ENCODE data around the gene DHRS4L2. TPM values are rescaled to one million over a fixed set of nuclear protein-coding genes. Genes with fewer than 3 reads are reported as not detected.
"Not testable (repeated sequence)": the region's sequence is repeated elsewhere in the genome, so short reads cannot be mapped to it uniquely, and the experiment has no call there.

DHRS4L2 gene
- total RNA-seq, 2 donors from 2014 or later, result 9.9 to 10.0 TPM

GRCh38 chr14:23988223-23988606 lies 514 bp upstream of the DHRS4L2 start:
- H3K27me3 Mint-ChIP-seq; H3K36me3 Mint-ChIP-seq (ENCODE audit: low read depth); DNase-seq; ATAC-seq; H3K9me3 ChIP-seq (ENCODE audit: control insufficient read depth, low read length, poor library complexity, severe bottlenecking): not testable (repeated sequence)
- Mint-ChIP-seq H3K4me1 (peaks cover 20% of the 10 kb centered on the region), H3K4me3 (peak overlapping the region; percentile 87), H3K27ac (peak overlapping the region; percentile 51)

DNA sequence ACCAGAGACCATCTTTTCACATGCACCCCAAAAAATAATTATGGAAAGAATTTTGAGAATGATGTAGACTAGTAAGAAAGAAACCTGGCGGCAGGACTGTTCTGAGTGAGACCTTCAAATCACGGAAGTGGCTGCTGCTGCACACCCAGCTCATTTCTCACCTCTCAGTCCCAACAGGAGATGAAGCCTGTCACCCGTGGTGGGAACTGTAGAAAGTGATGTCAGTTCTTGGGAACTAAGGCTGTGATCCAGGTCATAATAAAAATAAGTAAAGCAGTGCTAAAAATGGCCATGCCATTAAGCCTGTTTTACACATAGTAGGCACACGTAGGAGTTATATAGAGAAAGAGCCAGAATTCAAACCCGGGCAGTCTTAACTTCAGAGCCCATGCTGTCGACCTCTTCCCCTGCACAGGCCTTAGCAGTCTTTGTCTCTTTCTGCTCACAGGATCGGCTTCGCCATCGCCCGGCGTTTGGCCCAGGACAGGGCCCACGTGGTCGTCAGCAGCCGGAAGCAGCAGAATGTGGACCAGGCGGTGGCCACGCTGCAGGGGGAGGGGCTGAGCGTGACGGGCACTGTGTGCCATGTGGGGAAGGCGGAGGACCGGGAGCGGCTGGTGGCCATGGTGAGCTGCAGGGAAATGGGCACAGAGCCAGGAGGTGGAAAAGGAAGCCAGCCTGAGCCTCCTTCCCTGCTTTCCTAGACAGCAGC lies 1.2 kb downstream of the DHRS4L2 start:
- not testable (repeated sequence) for ATAC-seq; DNase-seq; H3K36me3 Mint-ChIP-seq (ENCODE audit: low read depth); H3K27me3 Mint-ChIP-seq; H3K9me3 ChIP-seq (ENCODE audit: control insufficient read depth, low read length, poor library complexity, severe bottlenecking)
- peak overlapping the region; percentile 87 for H3K4me3 Mint-ChIP-seq
- H3K27ac Mint-ChIP-seq, result peak overlapping the region; percentile 83
- H3K4me1 Mint-ChIP-seq, result peaks cover 22% of the 10 kb centered on the region

GRCh38 chr14:23990961-23991360 lies 2.2 kb downstream of the DHRS4L2 start:
- not testable (repeated sequence) for H3K36me3 Mint-ChIP-seq (ENCODE audit: low read depth); DNase-seq; H3K27me3 Mint-ChIP-seq; ATAC-seq; H3K9me3 ChIP-seq (ENCODE audit: control insufficient read depth, low read length, poor library complexity, severe bottlenecking); H3K27ac Mint-ChIP-seq; H3K4me3 Mint-ChIP-seq
- H3K4me1 Mint-ChIP-seq, result peaks cover 19% of the 10 kb centered on the region

- ATAC-seq; H3K36me3 Mint-ChIP-seq (ENCODE audit: low read depth); H3K27ac Mint-ChIP-seq: not testable (repeated sequence)
These were observed 4.3 kb downstream of the DHRS4L2 start for GRCh38 chr14:23993042-23993441.

DNA sequence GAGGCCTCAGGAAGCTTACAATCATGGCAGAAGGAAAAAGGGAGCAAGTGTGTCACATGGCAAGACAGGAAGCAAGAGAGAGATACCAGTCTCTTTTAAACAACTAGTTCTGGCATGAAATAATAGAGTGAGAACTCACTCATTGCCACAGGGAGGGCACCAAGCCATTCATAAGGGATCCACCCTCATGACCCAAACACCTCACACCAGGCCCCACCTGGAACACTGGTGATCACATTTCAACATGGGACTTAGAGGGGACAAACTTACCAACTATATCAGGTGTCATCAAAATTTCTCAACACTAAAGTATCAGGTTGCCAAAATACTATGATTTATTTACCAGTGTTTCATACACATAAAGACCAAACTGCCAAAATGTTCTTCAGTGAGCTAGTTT lies 7.3 kb downstream of the DHRS4L2 start:
- not testable (repeated sequence) for ATAC-seq; H3K4me1 Mint-ChIP-seq; H3K36me3 Mint-ChIP-seq (ENCODE audit: low read depth); H3K27me3 Mint-ChIP-seq; DNase-seq; H3K27ac Mint-ChIP-seq; H3K9me3 ChIP-seq (ENCODE audit: control insufficient read depth, low read length, poor library complexity, severe bottlenecking); H3K4me3 Mint-ChIP-seq

More at GRCh38 chr14:23993042-23993441, 4.3 kb downstream of the DHRS4L2 start:
- not testable (repeated sequence) for H3K9me3 ChIP-seq (ENCODE audit: control insufficient read depth, low read length, poor library complexity, severe bottlenecking); H3K4me3 Mint-ChIP-seq; H3K27me3 Mint-ChIP-seq; DNase-seq
- H3K4me1 Mint-ChIP-seq, result peaks cover 16% of the 10 kb centered on the region

GRCh38 chr14:23996825-23997224 lies 8.1 kb downstream of the DHRS4L2 start:
- not testable (repeated sequence) for ATAC-seq; H3K9me3 ChIP-seq (ENCODE audit: control insufficient read depth, low read length, poor library complexity, severe bottlenecking); H3K36me3 Mint-ChIP-seq (ENCODE audit: low read depth); H3K27ac Mint-ChIP-seq; H3K27me3 Mint-ChIP-seq; DNase-seq; H3K4me3 Mint-ChIP-seq; H3K4me1 Mint-ChIP-seq

- not testable (repeated sequence) for H3K4me1 Mint-ChIP-seq; ATAC-seq; H3K27ac Mint-ChIP-seq; H3K27me3 Mint-ChIP-seq; H3K36me3 Mint-ChIP-seq (ENCODE audit: low read depth); DNase-seq; H3K9me3 ChIP-seq (ENCODE audit: control insufficient read depth, low read length, poor library complexity, severe bottlenecking); H3K4me3 Mint-ChIP-seq
These were observed 10.9 kb downstream of the DHRS4L2 start for GRCh38 chr14:23999640-24000039.

GRCh38 chr14:24001078-24001477 lies 12.3 kb downstream of the DHRS4L2 start:
- not testable (repeated sequence) for H3K4me1 Mint-ChIP-seq; DNase-seq; H3K27me3 Mint-ChIP-seq; H3K4me3 Mint-ChIP-seq; ATAC-seq; H3K27ac Mint-ChIP-seq; H3K9me3 ChIP-seq (ENCODE audit: control insufficient read depth, low read length, poor library complexity, severe bottlenecking); H3K36me3 Mint-ChIP-seq (ENCODE audit: low read depth)

DNA sequence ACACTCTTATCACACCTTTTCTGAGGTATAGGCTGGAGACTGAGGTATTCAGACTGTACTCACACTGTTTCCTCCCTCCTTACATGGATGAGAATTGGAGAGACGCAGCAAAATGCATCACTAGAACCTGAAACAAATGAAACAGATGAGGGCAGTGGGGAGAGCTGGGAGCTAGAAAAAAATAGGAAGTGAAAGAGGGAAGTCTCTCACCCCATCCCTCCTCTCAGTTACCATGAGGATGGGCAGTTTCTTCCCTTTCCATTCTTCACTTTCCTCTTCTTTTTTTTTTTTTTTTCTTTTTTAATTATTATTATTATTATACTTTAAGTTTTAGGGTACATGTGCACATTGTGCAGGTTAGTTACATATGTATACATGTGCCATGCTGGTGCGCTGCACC lies 12.9 kb downstream of the DHRS4L2 start:
- not testable (repeated sequence) for H3K4me3 Mint-ChIP-seq; DNase-seq; H3K36me3 Mint-ChIP-seq (ENCODE audit: low read depth); H3K4me1 Mint-ChIP-seq; H3K9me3 ChIP-seq (ENCODE audit: control insufficient read depth, low read length, poor library complexity, severe bottlenecking); H3K27me3 Mint-ChIP-seq; ATAC-seq; H3K27ac Mint-ChIP-seq

DNA sequence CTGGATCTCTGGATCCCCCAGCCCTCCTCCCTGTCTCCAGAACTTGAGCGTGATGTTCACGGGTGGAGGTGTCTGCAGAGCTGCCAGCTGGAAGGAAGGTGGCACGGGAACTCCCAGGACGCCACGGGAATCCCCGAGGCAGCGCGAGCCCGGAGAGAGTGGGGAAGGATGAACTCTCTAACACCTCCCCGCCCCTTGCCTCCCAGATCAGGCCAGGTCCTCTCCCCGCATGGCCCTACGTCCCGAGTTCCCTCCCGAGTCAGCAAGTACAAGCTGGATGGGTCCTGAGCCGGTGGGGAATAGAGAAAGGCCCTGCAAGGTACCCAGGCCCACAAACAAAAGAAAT lies 17.7 kb downstream of the DHRS4L2 start:
- peaks cover 24% of the 10 kb centered on the region for H3K4me1 Mint-ChIP-seq
- peak; percentile 58 for ATAC-seq
- DNase-seq; H3K27me3 Mint-ChIP-seq; H3K9me3 ChIP-seq (ENCODE audit: control insufficient read depth, low read length, poor library complexity, severe bottlenecking); H3K4me3 Mint-ChIP-seq; H3K36me3 Mint-ChIP-seq (ENCODE audit: low read depth); H3K27ac Mint-ChIP-seq: not testable (repeated sequence)

DNA sequence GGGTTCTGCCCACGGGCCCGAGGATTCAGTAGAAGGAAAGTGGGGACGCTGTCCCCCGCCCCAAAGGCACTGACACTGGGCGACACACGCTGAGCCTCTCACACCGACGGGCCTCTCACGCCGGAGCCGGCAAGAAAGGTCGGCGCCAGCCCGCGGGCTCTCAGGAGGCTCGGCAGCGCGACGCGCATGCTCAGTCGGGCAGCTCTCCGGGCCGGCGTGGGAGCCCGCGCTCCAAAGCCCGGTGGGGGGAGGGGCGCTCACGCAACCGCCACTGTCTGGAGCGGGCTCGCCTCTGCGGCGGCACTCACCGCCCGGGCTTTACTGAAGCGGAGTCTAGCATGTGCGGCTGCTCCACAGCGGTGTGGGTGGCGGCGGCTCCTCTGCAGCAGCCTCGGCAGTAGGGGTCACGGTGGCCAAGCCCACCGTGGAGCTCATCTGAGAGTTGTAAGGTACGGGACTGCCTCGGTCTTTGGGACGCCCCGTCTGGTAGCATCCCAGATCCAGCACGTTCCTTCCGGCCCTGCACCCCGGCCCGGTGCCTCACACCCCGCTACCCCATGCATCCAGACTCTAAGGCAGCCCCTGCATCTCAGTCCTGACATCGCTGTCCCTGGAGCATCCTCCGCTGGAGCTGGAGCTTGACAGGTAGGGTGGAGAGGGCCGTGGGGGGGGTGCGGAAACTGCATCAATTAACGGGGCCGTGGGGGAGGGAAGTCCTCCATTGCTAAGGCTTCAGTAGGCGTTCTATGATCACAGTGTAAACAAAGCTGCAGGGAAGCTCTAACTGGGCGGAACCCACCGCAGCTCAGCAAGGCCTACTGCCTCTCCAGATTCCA lies 18.3 kb downstream of the DHRS4L2 start:
- ATAC-seq (peak; percentile 87), DNase-seq (peak; percentile 47 to 68 (median 67))
- not testable (repeated sequence) for H3K36me3 Mint-ChIP-seq (ENCODE audit: low read depth); H3K27me3 Mint-ChIP-seq; H3K27ac Mint-ChIP-seq; H3K9me3 ChIP-seq (ENCODE audit: control insufficient read depth, low read length, poor library complexity, severe bottlenecking)
- peak overlapping the region; percentile 83 for H3K4me3 Mint-ChIP-seq
- H3K4me1 Mint-ChIP-seq, result peaks cover 24% of the 10 kb centered on the region

DNA sequence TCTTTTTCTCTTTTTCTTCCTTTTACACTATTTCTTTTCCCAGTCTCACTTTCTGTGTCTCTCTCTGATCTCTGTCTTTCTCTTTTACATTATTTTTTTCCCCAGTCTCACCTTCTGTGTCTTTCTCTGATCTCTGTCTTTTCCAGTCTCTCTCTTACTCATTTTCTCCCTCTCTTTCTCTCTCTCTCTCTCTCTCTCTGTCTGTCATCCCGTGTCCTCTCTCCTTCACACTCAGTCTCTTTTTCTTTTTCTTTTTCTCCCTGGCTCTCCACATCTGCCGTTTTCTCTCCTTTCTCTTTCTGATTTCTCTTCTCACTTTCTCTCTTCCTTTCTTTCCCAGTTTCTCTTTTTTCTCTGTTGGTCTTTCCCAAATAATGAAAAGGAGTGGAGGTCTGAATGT lies 22.3 kb downstream of the DHRS4L2 start:
- no peak for ATAC-seq
- H3K27me3 Mint-ChIP-seq, result no peaks in the 10 kb centered on the region
- no peaks in the 10 kb centered on the region for H3K9me3 ChIP-seq (ENCODE audit: control insufficient read depth, low read length, poor library complexity, severe bottlenecking)
- no peaks in the 10 kb centered on the region for H3K36me3 Mint-ChIP-seq (ENCODE audit: low read depth)
- peaks cover 27% of the 10 kb centered on the region for H3K4me1 Mint-ChIP-seq
- no peak for DNase-seq
- peak overlapping the region; percentile 45 for H3K4me3 Mint-ChIP-seq
- peak overlapping the region; percentile 97 for H3K27ac Mint-ChIP-seq

DNA sequence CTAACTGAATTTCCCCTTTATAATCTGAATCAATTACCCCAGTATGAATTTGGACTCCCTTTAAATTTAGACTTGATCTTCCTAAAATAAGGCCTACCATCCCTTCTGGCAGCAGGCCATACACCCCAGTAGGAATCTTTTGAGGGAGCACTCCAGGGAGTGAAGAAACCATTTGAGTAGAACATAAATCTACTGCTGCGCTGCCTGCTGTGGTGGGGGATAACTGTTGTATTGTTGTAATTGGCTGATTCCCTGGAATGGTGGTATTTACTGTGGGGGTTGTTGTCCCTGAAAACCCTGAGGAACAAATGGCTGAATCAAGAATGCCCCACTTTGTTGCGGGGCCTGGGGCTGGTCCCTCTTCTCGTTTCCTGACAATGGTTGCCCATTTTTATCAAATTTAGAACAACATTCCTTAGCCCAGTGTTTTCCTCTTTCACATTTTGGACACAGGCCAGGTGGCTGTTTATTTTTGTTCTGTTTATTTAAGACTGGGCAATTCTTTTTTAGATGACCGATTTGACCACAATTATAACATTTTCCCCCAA lies 24.1 kb downstream of the DHRS4L2 start:
- peaks cover 27% of the 10 kb centered on the region for H3K4me1 Mint-ChIP-seq
- H3K27me3 Mint-ChIP-seq; H3K9me3 ChIP-seq (ENCODE audit: control insufficient read depth, low read length, poor library complexity, severe bottlenecking); H3K27ac Mint-ChIP-seq; H3K4me3 Mint-ChIP-seq; DNase-seq; H3K36me3 Mint-ChIP-seq (ENCODE audit: low read depth); ATAC-seq: not testable (repeated sequence)

Measured in T-helper 17 cell (primary cell).